HPDE6-E6E7 (cell line): ENCODE data around the gene FRMD4A.
"Not testable (repeated sequence)": the region's sequence is repeated elsewhere in the genome, so short reads cannot be mapped to it uniquely, and the experiment has no call there.

ENCODE experiments used
- DNase-seq: peaks from one replicate; pipeline ENCODE4 v3.0.0; 2011; ENCODE audit warnings: missing footprints; ENCODE audit errors: extremely low spot score

FRMD4A gene

GRCh38 chr10:14241196-14241595, 89.5 kb downstream of the FRMD4A start:
- no peak for DNase-seq

GRCh38 chr10:14240253-14241189, 90.2 kb downstream of the FRMD4A start:
- DNase-seq: no peak

- not testable (repeated sequence) for DNase-seq
Observed at GRCh38 chr10:14238659-14239058, 92.1 kb downstream of the FRMD4A start.

GRCh38 chr10:14236341-14236740, 94.4 kb downstream of the FRMD4A start:
- no peak for DNase-seq

- DNase-seq: no peak
Observed at GRCh38 chr10:14235566-14236195, 95.0 kb downstream of the FRMD4A start.

- DNase-seq: no peak
Observed at GRCh38 chr10:14233566-14233965, 97.2 kb downstream of the FRMD4A start.

- DNase-seq: not testable (repeated sequence)
Observed at GRCh38 chr10:14228798-14229197, 101.9 kb downstream of the FRMD4A start.

- no peak for DNase-seq
Observed at GRCh38 chr10:14225379-14225778, 105.3 kb downstream of the FRMD4A start.

GRCh38 chr10:14220026-14220425, 110.7 kb downstream of the FRMD4A start:
- DNase-seq: no peak

- no peak for DNase-seq
Observed at GRCh38 chr10:14219411-14219810, 111.3 kb downstream of the FRMD4A start.

- no peak for DNase-seq
Observed at GRCh38 chr10:14215641-14216040, 115.1 kb downstream of the FRMD4A start.

- DNase-seq: not testable (repeated sequence)
Observed at GRCh38 chr10:14213703-14214102, 117.0 kb downstream of the FRMD4A start.

- no peak for DNase-seq
Observed at GRCh38 chr10:14211610-14212009, 119.1 kb downstream of the FRMD4A start.

GRCh38 chr10:14208231-14208630, 122.5 kb downstream of the FRMD4A start:
- no peak for DNase-seq

GRCh38 chr10:14205233-14205632, 125.5 kb downstream of the FRMD4A start:
- DNase-seq: no peak

- DNase-seq: no peak
Observed at GRCh38 chr10:14200698-14201544, 129.8 kb downstream of the FRMD4A start.

GRCh38 chr10:14199098-14199497, 131.6 kb downstream of the FRMD4A start:
- not testable (repeated sequence) for DNase-seq

GRCh38 chr10:14198078-14198477, 132.6 kb downstream of the FRMD4A start:
- no peak for DNase-seq

GRCh38 chr10:14196113-14196512, 134.6 kb downstream of the FRMD4A start:
- no peak for DNase-seq

GRCh38 chr10:14195433-14195832, 135.3 kb downstream of the FRMD4A start:
- DNase-seq: no peak

- no peak for DNase-seq
Observed at GRCh38 chr10:14192746-14193145, 138.0 kb downstream of the FRMD4A start.

GRCh38 chr10:14191871-14192270, 138.9 kb downstream of the FRMD4A start:
- DNase-seq: no peak
